Measurements from ENCODE around the gene CMTM7. TPM values are rescaled to one million over a fixed set of nuclear protein-coding genes. Genes with fewer than 3 reads are reported as not detected.

CMTM7 gene, protein sequence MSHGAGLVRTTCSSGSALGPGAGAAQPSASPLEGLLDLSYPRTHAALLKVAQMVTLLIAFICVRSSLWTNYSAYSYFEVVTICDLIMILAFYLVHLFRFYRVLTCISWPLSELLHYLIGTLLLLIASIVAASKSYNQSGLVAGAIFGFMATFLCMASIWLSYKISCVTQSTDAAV
- total RNA-seq (2022) = 113 and 131 TPM in 2 replicates
- Bru-seq, nascent RNA = percentile 98 among the genes with signal in this experiment
- percentile 90 among the genes with signal in this experiment for BruChase-seq, experiment 1, labeled RNA remaining after a 6-hour chase
- percentile 91 among the genes with signal in this experiment for BruChase-seq, experiment 2, labeled RNA remaining after a 2-hour chase
- long read RNA-seq, transcript CMTM7-201 (5 exons, 2,038 nt) = major isoform, 181 of 294 reads
- long read RNA-seq, transcript CMTM7-203 (5 exons, 976 nt) = minor isoform, 9 of 294 reads
- long read RNA-seq, transcript CMTM7-202 (4 exons, 1,214 nt) = minor isoform, 25 of 294 reads
- long read RNA-seq, partial matches to known transcripts = 35 of 294 reads
- long read RNA-seq, other reads (novel, unspliced or antisense) = 43 of 294 reads

DNA sequence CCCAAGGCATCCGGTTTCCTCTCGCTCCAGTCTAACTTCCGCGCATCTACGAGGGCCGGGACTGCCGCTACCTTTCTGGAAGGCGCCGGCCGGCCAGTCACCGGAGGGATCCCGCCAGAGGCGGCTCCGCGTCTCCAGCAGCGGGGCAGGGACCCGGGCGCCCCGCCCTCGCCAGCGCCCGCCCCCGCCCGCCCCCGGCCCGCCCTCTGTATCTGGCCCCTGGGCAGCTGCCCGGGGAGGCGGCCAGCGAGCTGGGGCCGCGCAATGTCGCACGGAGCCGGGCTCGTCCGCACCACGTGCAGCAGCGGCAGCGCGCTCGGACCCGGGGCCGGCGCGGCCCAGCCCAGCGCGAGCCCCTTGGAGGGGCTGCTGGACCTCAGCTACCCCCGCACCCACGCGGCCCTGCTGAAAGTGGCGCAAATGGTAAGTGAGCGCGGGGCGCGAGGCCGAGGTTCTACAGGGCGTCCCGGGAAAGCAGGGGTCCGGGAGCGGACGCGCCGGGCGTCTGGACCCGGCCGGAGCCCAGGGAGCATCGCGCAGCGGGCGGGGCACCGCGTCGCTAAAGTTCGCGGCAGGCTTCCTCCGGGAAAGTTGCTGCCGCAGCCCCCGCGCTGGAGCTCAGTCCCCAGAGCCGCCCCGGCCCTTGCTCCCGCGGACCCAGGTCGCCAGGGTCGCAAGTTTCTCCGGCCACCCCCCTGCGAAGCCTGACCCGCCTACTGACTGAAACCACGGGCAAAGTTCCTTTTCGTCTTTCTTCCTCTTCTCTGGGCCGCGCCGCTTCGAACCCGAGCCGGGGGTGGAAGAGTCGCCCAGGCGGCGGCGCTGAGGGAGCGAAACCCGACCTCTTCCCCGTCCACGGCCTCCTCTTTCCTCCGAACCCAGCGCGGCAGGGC, at the start of gene CMTM7:
Gene CMTM7, plus strand, starts transcription at position 211 of the 893 bp plus-strand sequence. Its CDS starts 54 bp downstream, at position 265.
- peak within 1 kb of the TSS; percentile 98 for H3K4me3 Mint-ChIP-seq (ENCODE audit: low read depth, unreplicated experiment)
- TF ChIP-seq, protein P1, sequence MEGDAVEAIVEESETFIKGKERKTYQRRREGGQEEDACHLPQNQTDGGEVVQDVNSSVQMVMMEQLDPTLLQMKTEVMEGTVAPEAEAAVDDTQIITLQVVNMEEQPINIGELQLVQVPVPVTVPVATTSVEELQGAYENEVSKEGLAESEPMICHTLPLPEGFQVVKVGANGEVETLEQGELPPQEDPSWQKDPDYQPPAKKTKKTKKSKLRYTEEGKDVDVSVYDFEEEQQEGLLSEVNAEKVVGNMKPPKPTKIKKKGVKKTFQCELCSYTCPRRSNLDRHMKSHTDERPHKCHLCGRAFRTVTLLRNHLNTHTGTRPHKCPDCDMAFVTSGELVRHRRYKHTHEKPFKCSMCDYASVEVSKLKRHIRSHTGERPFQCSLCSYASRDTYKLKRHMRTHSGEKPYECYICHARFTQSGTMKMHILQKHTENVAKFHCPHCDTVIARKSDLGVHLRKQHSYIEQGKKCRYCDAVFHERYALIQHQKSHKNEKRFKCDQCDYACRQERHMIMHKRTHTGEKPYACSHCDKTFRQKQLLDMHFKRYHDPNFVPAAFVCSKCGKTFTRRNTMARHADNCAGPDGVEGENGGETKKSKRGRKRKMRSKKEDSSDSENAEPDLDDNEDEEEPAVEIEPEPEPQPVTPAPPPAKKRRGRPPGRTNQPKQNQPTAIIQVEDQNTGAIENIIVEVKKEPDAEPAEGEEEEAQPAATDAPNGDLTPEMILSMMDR (IDR thresholded peaks at IDR 0.05; ENCODE audit: unreplicated experiment) = no peak
- no TSS peak for BruUV-seq (replicated peaks)
- CTCF ChIA-PET = interaction anchor here (0.6 to 1.2 kb wide), 3 partner anchors 23 to 81 kb away, joined by 4 to 5 read pairs (median 4); no protein-coding TSS in a partner anchor
- intact Hi-C loops (cut with micrococcal nuclease; ENCODE audit: unreplicated experiment) = no loop called here
- H3K36me3 Mint-ChIP-seq (ENCODE audit: insufficient read depth, unreplicated experiment) = peaks cover 53% of the 10 kb centered on the region
- H3K27ac Mint-ChIP-seq (ENCODE audit: unreplicated experiment) = peak within 1 kb of the TSS; percentile 88
- DNase-seq = peak; percentile 86
- no peaks in the 10 kb centered on the region for H3K9me3 Mint-ChIP-seq (ENCODE audit: low read depth, unreplicated experiment)
- no peaks in the 10 kb centered on the region for H3K27me3 Mint-ChIP-seq (ENCODE audit: unreplicated experiment)
- H3K4me1 Mint-ChIP-seq (ENCODE audit: low read depth, unreplicated experiment) = peaks cover 30% of the 10 kb centered on the region

DNA sequence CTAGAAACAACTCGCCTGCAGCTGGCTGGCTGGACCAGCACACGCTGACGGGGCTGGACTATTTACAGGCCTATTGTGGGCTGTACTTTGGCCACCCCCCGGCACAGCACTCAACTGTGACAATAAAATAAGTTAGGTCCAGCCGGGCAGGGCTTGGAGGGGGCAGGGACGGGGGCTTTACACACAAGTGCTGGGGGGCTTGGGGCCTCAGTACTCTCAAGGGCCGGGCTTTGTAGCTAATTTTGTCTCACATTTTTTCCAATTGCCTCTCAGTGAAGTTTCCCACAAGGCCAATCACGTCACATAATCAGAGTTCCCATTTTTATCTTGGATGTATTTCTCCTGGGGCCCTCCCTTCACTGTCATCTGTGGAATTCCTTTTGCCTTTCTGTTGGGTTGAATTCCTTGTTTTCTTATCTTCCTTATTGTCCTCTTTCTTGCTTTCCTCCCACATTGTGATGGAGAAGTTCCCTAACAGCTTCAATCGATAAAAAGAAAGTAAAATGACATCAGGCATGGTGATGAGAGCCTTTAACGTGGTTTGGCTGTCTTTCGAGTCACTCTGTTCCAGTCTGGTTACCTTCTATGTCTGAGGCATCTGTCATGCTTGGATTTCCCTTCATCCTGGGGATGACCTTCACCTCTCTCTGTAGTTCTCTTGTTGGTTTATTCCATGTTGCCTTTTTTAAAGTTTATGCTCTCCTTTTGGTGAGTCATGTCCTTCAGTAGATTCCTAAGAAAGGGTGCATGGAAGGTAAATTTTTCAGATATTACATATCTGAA, 44.1 kb upstream of the CMTM7 start:
- no peak overlapping the region for H3K27ac Mint-ChIP-seq (ENCODE audit: unreplicated experiment)
- H3K4me1 Mint-ChIP-seq (ENCODE audit: low read depth, unreplicated experiment) = peaks cover 6% of the 10 kb centered on the region
- TF ChIP-seq, protein P1 (IDR thresholded peaks at IDR 0.05; ENCODE audit: unreplicated experiment) = no peak
- DNase-seq = no peak
- no peaks in the 10 kb centered on the region for H3K9me3 Mint-ChIP-seq (ENCODE audit: low read depth, unreplicated experiment)
- H3K4me3 Mint-ChIP-seq (ENCODE audit: low read depth, unreplicated experiment) = no peak overlapping the region
- no TSS peak for BruUV-seq (replicated peaks)
- intact Hi-C loops (cut with micrococcal nuclease; ENCODE audit: unreplicated experiment) = no loop called here
- CTCF ChIA-PET = interaction anchor here (1.2 kb wide), 1 partner anchor 9 kb away, joined by 3 read pairs; no protein-coding TSS in a partner anchor
- no peaks in the 10 kb centered on the region for H3K36me3 Mint-ChIP-seq (ENCODE audit: insufficient read depth, unreplicated experiment)
- H3K27me3 Mint-ChIP-seq (ENCODE audit: unreplicated experiment) = no peaks in the 10 kb centered on the region

DNA sequence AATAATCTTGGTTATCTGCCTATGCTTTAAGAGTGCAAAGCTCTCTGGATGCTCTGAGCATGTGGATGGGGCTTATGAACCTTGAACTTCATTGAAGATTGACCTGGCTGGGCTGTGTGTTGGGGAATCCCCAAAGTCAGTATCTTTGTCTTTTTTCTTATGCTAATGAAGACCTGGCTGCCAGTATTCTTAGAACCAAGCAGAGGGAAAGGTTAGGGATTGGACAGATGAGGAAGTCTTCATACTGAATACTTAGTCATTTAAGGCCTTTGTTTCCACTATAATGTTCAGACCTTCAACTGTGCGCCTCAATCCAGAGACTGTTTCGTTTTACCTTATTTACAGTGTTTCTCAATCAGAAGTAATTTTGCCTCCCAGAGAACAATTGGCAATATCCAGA, 42.5 kb upstream of the CMTM7 start:
- intact Hi-C loops (cut with micrococcal nuclease; ENCODE audit: unreplicated experiment) = no loop called here
- TF ChIP-seq, protein P1 (IDR thresholded peaks at IDR 0.05; ENCODE audit: unreplicated experiment) = no peak
- CTCF ChIA-PET = no interaction called here
- Mint-ChIP-seq H3K27me3 (ENCODE audit: unreplicated experiment) (no peaks in the 10 kb centered on the region), H3K4me1 (ENCODE audit: low read depth, unreplicated experiment) (peaks cover 17% of the 10 kb centered on the region), H3K27ac (ENCODE audit: unreplicated experiment) (no peak overlapping the region), H3K4me3 (ENCODE audit: low read depth, unreplicated experiment) (no peak overlapping the region), H3K9me3 (ENCODE audit: low read depth, unreplicated experiment) (no peaks in the 10 kb centered on the region), H3K36me3 (ENCODE audit: insufficient read depth, unreplicated experiment) (no peaks in the 10 kb centered on the region)
- BruUV-seq (replicated peaks) = no TSS peak
- no peak for DNase-seq
